NCI-H1048 (cell line): Measurements from ENCODE around the gene DNAJA4.
"Not testable (repeated sequence)": the region's sequence is repeated elsewhere in the genome, so short reads cannot be mapped to it uniquely, and the experiment has no call there.

ENCODE experiments used
- DNase-seq: peaks from one replicate; lab custom pipeline; 2025; lab: John Stamatoyannopoulos, UW

Gene DNAJA4

DNA sequence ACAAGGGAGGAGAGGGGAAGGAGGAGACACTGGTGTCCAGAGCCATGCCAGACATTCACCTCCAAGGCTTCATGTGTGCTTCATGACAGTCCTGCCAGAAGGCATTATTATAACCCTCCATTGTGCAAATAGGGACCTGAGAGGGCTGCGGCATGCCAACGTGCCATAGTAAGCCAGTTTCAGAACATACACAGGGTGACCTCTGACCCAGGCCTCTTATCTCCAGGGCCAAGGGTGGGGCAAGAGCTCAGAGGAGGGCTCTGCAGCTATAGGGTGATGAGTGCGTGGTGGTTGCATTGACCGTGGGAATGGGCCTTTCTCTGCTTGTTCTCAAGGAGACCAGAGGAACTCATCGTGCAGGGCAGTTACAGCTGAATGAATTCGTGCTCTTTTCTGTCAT, 20.3 kb upstream of the DNAJA4 start:
- DNase-seq: no peak

DNA sequence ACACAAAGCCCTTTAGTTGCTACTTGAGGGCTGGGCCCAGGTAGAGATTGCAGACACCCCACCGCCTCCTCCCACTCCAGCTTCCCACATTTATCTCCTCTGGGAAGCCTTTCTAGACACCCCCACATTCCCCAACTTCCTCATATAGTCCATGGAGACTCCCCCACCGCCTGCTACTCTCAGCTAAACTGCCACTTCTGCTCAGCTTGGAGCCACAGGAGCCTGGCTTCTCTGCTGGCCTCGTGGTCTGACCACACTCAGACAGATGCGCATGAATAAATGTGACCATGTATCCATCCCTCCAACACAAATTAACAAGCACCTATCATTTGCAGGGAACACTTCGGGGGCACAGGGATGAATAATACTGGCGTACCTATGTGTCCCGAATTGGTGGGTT, 19.5 kb upstream of the DNAJA4 start:
- DNase-seq: no peak

DNA sequence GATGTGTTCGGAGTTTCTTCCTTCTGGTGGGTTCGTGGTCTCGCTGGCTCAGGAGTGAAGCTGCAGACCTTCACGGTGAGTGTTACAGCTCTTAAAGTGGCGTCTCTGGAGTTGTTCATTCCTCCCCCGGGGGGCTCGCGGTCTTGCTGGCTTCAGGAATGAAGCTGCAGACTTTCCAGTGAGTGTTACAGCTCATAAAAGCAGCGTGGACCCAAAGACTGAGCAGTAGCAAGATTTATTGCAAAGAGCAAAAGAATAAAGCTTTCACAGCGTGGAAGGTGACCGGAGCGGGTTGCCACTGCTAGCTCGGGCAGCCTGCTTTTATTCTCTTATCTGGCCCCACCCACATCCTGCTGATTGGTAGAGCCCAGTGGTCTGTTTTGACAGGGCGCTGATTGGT, 19.0 kb upstream of the DNAJA4 start:
- not testable (repeated sequence) for DNase-seq

DNA sequence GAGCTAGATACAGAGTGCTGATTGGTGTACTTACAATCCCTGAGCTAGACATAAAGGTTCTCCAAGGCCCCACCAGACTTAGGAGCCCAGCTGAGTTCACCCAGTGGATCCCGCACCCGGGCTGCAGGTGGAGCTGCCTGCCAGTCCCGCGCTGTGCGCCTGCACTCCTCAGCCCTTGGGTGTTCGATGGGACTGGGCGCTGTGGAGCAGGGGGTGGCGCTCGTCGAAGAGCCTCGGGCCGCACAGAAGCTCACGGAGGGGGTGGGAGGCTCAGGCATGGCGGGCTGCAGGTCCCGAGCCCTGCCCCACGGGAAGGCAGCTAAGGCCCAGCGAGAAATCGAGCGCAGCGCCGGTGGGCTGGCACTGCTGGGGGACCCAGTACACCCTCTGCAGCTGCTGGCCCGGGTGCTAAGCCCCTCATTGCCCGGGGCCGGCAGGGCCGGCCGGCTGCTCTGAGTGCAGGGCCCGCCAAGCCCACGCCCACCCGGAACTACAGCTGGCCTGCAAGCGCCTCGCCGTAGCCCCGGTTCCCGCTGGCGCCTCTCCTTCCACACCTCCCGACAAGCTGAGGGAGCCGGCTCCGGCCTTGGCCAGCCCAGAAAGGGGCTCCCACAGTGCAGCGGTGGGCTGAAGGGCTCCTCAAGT, 18.3 kb upstream of the DNAJA4 start:
- not testable (repeated sequence) for DNase-seq

DNA sequence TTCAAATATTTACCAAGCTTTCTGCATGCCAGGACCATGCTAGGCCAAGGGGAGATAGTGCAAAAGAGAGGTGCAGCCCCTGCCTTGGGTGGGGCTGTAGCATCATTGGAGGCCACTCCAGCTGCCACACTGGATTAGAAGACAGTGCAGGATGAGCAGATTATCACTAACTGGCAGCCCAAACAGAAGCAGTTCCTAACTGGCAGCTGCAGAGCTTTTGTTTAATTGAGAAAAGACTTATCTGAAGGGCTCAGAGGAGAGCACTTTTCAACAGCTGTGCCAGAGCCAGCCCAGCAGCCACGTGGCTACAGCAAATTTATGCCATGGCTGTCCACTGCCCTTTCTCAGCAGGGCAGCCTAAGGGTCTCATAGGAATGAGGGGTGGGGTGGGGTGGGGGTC, 16.5 kb upstream of the DNAJA4 start:
- no peak for DNase-seq

DNA sequence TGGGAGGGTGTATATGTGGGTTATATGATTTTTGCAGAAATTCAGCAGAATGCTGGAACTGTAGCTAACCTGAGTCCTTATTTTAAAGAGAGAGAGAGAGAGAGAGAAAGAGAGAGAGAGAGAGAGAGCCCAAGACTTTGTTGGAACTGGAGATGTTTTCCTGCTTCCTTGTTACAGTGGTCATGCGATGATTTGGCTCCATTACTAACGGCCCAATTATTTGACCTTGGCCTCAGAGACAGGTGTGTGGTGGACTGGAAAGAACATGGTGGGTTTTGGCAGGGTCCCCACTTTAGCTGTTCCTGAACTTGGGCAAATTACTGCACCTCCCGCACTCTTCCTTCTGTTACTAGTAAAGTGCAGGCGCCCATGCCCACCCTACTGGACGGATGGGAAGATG, 15.2 kb upstream of the DNAJA4 start:
- no peak for DNase-seq

DNA sequence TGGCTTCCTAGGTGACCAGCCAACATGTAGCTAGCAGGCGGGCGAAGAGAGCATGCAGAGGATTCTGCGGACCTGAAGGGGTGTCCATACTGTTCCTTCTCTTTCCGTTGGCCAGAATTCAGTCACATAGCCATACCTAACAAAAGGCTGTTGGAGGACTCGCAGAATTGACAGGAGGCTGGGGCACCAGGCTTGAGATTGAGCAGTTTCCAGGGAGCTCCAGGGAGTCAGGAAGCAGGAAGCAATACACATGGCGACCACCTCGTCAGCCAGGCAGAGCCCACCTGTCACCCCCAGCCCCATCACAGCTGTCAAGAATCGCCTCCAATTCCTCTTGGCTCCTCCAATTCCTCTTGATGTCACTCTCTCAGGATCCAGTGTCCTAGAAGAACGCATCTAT, 13.2 kb upstream of the DNAJA4 start:
- no peak for DNase-seq

DNA sequence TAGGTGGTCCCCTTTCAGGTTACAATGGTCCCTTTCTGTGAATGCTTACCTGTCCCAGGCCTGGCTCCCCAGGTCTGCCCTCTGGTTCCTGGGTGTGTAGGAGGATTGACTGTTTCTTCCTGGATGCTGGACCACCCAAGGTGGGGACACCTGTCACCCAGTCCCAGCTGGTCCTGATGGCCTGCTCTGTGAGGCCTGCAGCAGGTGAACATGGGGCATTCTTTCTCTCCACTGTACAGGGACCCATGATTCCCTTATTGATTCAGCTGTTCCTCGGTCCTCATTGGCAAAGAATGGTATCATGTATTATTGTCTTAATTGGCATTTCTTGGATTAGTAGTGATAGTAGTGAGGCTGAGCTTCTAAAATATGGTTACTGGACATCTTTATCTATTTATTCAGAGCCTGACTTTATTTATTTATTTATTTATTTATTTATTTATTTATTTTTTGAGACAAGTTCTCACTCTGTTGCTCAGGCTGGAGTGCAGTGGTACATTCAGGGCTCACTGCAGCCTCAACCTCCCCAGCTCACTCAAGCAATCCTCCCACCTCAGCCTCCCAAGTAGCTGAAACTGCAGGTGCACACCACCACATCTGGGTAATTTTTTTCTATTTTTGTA, 8.8 kb upstream of the DNAJA4 start:
- no peak for DNase-seq

DNA sequence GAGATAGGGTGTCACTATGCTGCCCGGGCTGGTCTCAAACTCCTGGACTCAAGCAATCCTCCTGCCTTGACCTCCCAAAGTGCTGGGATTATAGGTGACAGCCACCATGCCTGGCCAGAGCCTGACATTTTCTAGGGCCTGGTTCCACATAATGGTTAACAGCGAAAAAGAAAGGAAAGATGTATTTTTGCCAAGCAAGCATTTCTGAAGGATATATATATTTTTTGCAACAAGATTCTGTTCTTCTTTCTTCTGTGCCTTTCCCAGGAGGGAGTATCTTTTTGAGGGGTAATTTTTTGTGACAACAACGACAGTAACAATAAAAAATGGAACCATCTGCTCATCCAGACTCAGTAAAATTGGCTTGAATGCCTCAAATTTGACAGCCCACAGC, 8.3 kb upstream of the DNAJA4 start:
- DNase-seq: no peak

DNA sequence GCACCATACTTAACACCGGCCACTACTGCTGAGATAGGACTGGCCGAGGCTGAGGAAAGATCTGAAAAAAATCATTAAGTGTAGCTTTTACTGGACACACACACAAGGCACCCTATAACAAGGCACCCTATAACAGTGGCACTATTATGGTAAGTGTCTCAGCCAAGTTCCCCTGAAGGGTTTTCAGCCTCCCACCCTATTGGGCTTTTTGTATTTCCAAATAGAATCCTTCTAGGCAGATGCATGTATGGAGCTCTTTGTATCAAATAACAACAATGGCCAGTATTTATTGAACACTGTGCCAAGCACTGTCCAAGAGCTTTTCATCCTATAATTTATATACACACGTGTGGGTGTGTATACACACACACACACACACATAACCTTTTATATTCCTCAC, 6.7 kb upstream of the DNAJA4 start:
- no peak for DNase-seq

DNA sequence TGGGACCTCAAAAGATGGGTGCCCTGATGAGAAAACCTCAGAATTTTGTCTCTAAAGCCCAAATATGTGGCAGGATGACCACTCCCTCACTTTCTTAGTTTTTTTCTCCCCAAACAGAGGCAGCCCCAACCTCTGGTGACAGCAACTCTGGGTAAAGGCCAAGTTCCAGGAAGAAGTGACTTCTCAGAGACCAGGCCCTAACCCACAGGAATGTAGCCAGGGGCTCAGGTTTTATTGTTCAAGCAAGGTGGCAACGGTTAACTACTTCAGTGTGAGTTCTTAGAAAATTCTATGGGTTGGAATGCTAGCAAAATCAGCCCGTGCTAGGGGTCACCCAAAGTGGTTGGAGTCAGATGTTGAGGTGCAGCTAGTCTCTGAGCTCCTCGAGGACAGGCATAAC, 5.1 kb upstream of the DNAJA4 start:
- DNase-seq: no peak

DNA sequence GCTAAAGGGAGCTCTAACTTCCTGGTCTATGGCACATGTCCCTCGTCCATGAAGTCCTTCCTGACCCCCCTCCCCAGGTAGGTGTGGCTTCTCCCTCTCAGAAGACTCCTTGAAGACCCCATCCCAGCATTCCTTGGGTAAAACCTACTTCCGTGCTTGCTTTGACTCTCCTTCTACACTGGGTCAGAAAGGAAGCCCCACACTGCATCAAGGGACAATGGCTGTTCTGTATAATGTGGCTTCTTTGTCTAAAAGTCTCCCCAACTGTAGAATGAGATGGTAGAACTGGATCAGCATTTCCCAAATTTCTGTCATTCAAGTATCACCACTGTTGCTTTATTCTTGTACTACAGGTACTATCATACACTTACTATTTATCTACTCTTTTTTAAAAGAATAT, 3.9 kb upstream of the DNAJA4 start:
- DNase-seq: no peak

DNA sequence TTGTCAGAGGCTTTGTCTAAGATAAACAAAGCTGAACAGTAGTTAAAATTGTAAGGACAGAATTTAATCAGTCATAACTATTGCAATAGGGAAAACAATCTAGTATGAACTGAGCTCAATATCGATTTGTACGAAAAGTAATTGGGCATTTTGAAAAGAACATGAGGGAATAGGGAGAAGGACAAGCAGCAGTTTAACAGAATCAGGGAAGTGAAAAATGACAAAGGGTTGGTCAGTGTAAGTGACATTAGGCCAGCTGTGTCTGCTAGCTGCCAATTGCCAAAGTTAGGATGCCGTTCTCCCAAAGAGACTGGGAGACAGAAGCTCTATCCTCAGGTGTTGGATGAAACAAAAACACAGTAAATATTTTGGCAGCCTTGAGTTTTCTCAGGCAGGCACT, 3.3 kb upstream of the DNAJA4 start:
- DNase-seq: no peak

DNA sequence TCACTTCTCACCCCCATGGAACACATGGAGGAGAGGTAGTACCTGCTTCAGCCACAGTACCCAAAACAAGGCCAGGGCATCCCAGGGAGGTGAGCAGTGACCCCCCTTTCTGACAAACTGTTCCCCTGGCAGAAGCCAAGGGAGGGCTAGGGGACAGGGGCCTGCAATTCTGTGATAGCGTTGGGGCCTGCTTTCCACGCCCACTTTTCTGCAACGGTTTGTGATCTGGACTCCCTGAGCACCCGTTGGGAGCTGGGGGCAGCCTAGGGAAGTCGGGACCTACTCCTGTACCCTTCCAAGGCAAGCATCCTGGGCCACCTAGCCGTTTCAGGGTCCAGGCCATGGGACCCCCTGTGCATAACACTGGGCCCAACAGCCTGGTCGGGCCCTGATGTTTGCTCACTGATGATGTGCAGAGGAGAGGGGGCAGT, 996 bp upstream of the DNAJA4 start:
- DNase-seq: no peak

DNA sequence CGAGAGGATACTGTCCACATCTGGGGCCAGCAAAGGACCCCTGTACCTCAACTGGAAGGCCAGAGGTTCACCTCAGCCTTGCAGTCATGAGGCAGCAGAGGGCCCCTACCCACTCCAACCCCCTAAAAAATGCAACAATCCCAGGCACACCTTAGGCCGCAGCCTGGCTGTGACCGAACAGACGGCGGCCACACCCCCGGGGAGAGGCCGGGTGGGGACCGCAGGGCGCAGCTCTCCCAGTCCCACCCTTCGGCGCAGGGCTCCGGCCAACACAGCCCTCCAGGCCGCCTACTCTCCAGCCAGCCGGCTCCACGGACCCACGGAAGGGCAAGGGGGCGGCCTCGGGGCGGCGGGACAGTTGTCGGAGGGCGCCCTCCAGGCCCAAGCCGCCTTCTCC, 457 bp upstream of the DNAJA4 start:
- DNase-seq: no peak

DNA sequence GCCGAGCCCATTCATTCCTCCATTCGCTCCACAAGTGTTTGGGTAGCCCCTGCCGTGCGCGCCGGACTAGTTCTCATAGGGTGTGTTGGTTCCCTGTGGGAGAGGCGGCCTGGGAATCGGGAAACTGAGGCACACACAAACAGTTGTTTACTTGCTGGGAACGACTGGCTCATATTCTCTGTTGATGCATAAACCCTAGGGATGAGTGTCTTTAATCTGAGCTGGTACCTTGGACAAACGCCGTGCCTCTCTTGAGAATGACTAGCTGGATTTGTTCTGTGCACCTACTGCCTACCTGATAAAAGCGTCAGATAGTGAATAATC, 737 bp downstream of the DNAJA4 start:
- DNase-seq: no peak

DNA sequence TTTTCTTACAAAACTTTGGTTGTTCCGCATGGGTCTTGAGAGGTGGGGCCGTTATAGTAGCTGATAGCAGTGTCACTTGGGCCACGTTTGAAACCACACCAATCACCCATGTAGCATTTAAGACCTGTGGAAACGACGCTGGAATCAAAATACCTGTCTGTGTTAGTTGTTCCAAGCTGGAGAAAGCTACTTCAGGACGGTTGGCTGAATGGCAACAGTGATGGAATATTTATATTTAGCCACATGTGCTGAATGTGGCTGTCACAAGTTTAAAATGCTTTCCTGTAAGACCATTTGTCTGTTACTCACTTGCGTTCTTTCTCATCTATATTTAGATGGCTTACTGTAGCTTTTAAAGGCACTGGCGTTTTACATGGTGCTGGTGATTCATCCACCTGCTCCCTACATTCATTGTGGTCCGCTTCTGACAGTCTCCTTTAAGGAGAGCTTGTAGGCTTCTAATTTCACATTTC, 1.4 kb downstream of the DNAJA4 start:
- no peak for DNase-seq

DNA sequence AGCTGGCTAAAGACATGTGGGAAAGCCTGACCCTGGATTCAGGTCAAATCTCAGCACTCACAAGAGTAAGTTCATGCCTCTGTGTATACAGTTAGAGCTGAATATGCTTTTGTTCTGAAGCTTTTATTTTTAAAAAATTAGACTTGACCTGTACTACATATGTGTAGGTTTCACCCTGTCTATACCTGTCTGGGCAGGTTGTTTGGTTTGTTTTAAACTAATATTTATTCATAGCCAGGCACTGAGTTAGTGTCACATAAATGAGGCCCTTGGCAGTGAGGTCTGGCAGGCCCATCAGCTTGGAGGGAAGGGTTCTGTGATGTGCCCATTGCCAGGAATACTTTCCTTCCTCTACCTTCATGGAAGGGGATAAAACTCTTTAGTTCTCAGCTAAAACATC, 1.9 kb downstream of the DNAJA4 start:
- DNase-seq: no peak

DNA sequence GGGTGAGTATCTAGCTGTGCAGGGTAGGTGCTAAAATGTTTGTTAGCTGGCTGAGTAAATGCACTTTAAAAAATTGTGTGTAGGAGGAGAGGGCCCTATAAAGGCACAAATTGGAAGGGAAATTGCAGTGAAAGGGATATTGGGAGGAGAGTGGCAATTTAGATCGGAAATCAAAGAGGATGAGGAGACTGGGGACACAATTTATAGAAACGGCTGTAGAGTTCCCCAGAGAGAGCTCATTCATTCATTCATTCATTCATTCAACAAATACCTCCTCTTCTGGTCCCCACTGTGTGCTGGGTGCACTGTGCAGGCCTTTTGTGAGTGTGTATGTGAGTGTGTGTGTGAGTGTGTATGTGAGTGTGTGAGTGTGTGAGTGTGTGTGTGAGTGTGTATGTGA, 2.4 kb downstream of the DNAJA4 start:
- DNase-seq: no peak

DNA sequence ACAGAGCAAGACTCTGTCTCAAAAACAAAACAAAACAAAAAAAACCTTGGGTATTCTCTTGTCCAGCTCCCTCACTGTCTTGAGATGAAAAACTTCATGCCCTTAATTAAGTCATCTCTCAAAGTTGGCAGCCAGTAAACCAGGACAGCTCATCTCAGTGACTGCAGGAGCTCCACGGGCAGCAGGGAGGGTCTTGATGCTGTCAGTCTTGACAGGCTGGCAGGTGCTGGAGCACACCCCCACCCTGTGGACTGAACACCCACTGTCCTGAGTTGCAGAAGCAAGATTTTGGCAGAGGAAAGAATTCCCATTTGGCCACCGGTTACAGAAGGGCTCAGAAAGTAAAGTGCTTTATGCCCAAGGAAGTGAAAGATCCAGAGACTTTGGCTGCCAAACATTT, 8.0 kb downstream of the DNAJA4 start:
- DNase-seq: no peak

DNA sequence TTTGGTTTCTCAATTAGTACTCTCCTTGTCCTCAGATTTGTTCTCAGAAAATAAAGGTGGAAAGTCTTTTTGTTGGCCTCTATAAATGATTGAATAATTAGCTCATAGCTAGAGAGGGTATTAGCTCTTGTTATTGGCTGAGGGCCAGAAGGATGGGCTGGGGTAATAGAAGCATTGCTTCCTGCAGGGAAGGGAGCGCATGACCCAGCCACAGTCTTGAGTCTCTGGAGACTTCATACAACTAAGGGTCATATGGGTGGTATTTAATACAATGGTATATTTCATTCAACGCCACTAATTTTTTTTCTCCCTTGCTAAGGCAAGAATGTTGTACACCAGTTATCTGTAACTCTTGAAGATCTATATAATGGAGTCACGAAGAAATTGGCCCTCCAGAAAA, 8.4 kb downstream of the DNAJA4 start:
- no peak for DNase-seq

DNA sequence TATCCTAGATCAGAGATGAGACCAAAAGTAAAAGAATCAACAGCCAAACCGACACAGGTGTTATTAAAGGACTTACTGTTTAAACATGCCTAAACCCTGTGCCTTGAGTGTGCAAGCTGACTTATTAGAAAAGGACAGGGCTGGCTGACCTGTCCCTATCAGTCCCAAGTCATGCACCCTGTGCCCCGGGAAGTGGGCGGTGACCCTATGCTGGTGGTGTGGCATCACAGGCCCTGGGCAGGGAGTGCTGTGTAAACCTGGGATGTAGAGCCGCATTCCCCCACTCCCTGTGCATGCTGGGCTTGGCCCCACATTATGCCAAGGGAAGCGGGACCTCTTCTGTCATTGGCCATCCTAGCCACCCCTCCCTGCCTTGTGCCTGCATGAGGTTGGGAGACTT, 10.6 kb downstream of the DNAJA4 start:
- no peak for DNase-seq

DNA sequence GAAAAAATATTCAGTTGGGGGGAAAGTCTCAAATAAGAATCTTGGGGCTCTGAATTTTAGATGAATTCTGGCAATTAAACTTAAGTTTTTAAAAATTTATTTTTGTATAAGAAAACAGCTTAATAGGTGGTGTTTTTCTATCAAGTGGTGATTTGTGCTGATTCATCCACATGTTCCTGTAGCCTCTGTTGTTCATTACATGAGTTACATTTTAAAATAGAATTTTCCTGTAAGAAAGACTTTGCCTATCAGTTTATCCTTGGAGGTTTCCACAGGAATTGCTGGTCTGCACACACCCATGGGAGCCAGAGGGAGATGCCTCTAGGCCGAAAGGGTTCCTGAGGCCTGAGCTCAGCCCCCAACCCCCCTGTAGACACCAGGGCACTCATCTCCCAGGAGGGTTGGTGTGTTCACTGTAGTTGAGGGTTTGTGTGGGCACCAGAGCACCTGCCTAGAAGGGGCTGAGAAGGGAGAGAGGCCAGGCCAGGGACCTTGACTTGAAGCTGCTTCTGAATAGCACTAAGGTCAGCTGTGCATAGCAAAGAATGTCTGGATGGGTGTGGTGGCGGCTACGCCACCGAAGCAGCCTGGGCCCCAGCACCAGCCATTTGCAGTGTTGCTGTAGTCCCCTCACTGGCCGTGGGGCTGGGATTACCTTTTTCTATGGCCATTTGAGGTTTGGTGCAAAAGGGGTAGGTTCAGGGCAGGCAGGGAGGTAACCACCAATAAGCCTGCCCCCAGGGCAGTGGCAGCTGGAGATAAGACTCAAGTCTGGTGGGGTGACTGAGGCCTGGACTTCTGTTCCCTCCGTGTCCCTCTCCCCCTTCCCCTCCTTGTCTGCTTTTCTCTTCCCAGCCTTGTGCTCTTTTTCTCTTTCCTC, 11.9 kb downstream of the DNAJA4 start:
- DNase-seq: no peak
